KMS-11 (cell line): Measurements from ENCODE around the gene RAB7A.

Source experiments
- H2AFZ ChIP-seq: fragments of 200-600 bp; sonication (generic); 2 replicates; pipeline ENCODE4 v1.6.1; 2016; ENCODE audit warnings: antibody characterized with exemption, mixed run types, low read depth
- H3K27ac ChIP-seq: fragments of 200-600 bp; sonication (generic); 2 replicates; pipeline ENCODE4 v1.6.1; 2016; ENCODE audit warnings: mild to moderate bottlenecking, mixed run types
- H3K27me3 ChIP-seq: fragments of 200-600 bp; sonication (generic); 2 replicates; pipeline ENCODE4 v1.6.1; 2017; ENCODE audit warnings: mild to moderate bottlenecking, low read depth, mixed run types, moderate library complexity; ENCODE audit not compliant: insufficient read depth
- H3K36me3 ChIP-seq: fragments of 200-600 bp; sonication (generic); 2 replicates; pipeline ENCODE4 v1.6.1; 2017; ENCODE audit warnings: mild to moderate bottlenecking, mixed run types; ENCODE audit not compliant: insufficient read depth
- H3K4me1 ChIP-seq: fragments of 200-600 bp; sonication (generic); 2 replicates; pipeline ENCODE4 v1.6.1; 2016; ENCODE audit warnings: mild to moderate bottlenecking, low read depth, mixed run types; ENCODE audit not compliant: poor library complexity, severe bottlenecking
- H3K4me2 ChIP-seq: fragments of 200-600 bp; sonication (generic); 2 replicates; pipeline ENCODE4 v1.7.0; 2016; ENCODE audit warnings: mild to moderate bottlenecking, mixed run types
- H3K4me3 ChIP-seq: fragments of 200-600 bp; sonication (generic); IDR thresholded peaks from 2 replicates; pipeline ENCODE4 v1.6.1; 2017; ENCODE audit warnings: low read depth, low read length, mixed read lengths; ENCODE audit not compliant: insufficient read depth
- H3K79me2 ChIP-seq: fragments of 200-600 bp; sonication (generic); 2 replicates; pipeline ENCODE4 v1.6.1; 2016; ENCODE audit warnings: low read depth, mixed run types; ENCODE audit not compliant: insufficient read depth
- H3K9ac ChIP-seq: fragments of 200-600 bp; sonication (generic); 2 replicates; pipeline ENCODE4 v1.6.1; 2016; ENCODE audit warnings: mild to moderate bottlenecking, mixed run types
- H4K20me1 ChIP-seq: fragments of 200-600 bp; sonication (generic); 2 replicates; pipeline ENCODE4 v1.6.1; 2016; ENCODE audit warnings: mild to moderate bottlenecking, mixed run types; ENCODE audit not compliant: insufficient read depth
- TF ChIP-seq, protein P1 (sequence below): fragments of 200-600 bp; sonication (generic); conservative IDR thresholded peaks from 2 replicates; pipeline ENCODE4 v1.6.1; 2017; ENCODE audit warnings: low read depth, mild to moderate bottlenecking, antibody characterized with exemption, low read length, moderate library complexity, mixed read lengths

Gene RAB7A

DNA sequence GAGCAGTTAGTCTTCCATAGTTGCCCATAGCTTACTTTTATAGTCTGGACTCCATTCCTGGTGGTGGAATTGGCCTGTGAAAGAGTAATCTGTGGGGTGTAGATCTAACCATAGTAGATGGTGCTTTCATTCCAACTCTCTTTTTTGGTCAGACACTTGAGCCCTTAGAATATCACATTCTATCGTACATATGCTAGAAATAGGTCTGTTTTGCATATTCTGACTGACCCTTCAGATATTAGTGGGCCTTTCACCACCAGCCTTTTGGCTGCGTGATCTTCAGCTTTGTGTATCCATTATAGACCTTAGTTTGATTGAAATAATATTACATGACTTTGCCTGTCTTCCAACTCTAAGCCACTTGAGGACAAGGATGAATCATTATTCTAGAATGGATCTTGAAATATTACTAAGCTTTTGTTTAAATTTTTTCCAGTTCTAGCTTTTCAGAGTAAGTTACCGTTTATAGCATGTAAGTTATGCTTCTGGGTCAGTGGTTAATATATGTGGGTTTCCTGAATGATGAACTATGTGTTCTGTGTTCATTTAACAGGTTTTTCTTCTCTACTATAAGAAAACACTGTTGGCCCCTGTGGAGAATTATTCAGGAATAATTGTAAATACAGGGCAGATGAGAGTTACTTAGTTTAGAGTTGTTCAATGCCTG is 8.7 kb downstream of the RAB7A start:
- Histone ChIP-seq H3K79me2 (peaks cover 98% of the 10 kb centered on the region), H3K9ac (no peak overlapping the region), H3K27me3 (no peaks in the 10 kb centered on the region), H3K4me3 (no peak overlapping the region), H3K4me1 (peaks cover 10% of the 10 kb centered on the region), H3K4me2 (no peak overlapping the region), H4K20me1 (peaks cover 43% of the 10 kb centered on the region), H2AFZ (no peak overlapping the region), H3K27ac (no peak overlapping the region), H3K36me3 (no peaks in the 10 kb centered on the region)
- TF ChIP-seq, protein P1, sequence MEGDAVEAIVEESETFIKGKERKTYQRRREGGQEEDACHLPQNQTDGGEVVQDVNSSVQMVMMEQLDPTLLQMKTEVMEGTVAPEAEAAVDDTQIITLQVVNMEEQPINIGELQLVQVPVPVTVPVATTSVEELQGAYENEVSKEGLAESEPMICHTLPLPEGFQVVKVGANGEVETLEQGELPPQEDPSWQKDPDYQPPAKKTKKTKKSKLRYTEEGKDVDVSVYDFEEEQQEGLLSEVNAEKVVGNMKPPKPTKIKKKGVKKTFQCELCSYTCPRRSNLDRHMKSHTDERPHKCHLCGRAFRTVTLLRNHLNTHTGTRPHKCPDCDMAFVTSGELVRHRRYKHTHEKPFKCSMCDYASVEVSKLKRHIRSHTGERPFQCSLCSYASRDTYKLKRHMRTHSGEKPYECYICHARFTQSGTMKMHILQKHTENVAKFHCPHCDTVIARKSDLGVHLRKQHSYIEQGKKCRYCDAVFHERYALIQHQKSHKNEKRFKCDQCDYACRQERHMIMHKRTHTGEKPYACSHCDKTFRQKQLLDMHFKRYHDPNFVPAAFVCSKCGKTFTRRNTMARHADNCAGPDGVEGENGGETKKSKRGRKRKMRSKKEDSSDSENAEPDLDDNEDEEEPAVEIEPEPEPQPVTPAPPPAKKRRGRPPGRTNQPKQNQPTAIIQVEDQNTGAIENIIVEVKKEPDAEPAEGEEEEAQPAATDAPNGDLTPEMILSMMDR: no peak

DNA sequence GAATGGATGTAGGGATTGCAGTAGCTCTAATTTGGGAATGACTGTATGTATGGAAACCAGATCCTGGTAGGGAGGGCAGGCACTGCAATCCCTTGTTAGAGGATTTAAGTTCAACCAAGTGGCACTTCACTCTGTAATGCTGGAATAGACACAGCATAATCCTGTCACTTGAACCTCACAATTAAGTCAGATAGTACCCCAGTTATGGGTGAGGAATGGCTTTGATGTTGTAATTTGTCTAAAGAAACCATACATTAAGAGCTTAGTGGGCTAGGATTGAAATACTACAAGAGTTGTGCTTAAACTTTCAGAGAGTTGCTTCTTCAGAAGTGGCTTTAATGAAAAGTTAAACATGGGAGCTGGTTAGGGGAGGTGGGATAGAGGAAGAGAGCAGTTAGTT is 9.3 kb downstream of the RAB7A start:
- peaks cover 42% of the 10 kb centered on the region for H4K20me1 ChIP-seq
- H3K9ac ChIP-seq: no peak overlapping the region
- no peaks in the 10 kb centered on the region for H3K27me3 ChIP-seq
- H2AFZ ChIP-seq: no peak overlapping the region
- peaks cover 98% of the 10 kb centered on the region for H3K79me2 ChIP-seq
- H3K4me1 ChIP-seq: peaks cover 4% of the 10 kb centered on the region
- H3K36me3 ChIP-seq: no peaks in the 10 kb centered on the region
- H3K4me2 ChIP-seq: no peak overlapping the region
- H3K27ac ChIP-seq: no peak overlapping the region
- TF ChIP-seq, protein P1: no peak
- H3K4me3 ChIP-seq: no peak overlapping the region

DNA sequence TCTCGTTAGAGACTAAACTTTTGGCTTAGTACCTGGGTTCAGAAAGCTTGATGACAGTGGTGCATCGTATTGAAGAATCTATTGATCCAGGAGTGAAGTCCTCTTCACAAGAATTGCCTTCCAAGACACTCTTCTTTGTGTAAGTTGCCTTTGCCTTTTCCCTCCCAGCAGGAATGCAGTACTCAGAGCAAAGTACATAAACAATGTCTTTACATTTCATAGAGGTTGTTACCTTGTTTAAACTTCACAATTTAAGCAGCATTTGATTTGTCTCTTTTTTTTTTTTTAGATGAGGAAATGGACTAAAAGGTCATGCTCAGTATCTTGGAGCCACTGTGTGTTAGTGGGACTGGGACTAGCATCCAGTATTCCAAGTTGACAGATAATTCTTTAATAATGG is 9.9 kb downstream of the RAB7A start:
- Histone ChIP-seq H3K27ac (no peak overlapping the region), H4K20me1 (peaks cover 36% of the 10 kb centered on the region), H3K4me1 (no peaks in the 10 kb centered on the region)

DNA sequence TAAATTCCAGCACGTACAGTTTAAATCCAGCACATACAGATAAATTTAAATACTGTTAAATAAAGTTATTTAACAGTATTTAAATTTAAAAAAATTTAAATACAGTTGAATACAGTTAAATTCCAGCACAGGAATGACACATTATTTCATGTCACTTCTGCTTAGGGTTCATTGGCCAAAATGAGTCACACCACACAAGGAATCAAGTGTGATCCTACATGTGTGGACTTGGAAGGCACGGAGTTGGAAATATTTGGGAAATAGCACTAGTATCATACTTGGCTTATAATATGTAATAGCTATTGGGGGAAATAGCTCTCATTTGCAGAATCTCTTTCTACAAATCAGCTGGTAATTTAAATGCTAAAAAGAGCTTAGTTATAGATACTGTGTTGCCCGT is 10.6 kb downstream of the RAB7A start:
- Histone ChIP-seq H3K9ac (no peak overlapping the region), H3K4me3 (no peak overlapping the region), H3K36me3 (no peaks in the 10 kb centered on the region), H3K4me2 (no peak overlapping the region), H3K27ac (no peak overlapping the region), H4K20me1 (peaks cover 31% of the 10 kb centered on the region), H2AFZ (no peak overlapping the region), H3K27me3 (no peaks in the 10 kb centered on the region), H3K4me1 (no peaks in the 10 kb centered on the region), H3K79me2 (peaks cover 96% of the 10 kb centered on the region)
- TF ChIP-seq, protein P1: no peak

More for the DNA sequence above, 9.9 kb downstream of the RAB7A start:
- TF ChIP-seq, protein P1: no peak
- Histone ChIP-seq H3K27me3 (no peaks in the 10 kb centered on the region), H3K36me3 (no peaks in the 10 kb centered on the region), H3K79me2 (peaks cover 96% of the 10 kb centered on the region), H2AFZ (no peak overlapping the region), H3K9ac (no peak overlapping the region), H3K4me3 (no peak overlapping the region), H3K4me2 (no peak overlapping the region)
